HG02588 (cell line): ENCODE data around the gene IMPG1.
A peak's percentile ranks its signal among the peaks of the same experiment; 100 is the strongest.

Experiments
- ATAC-seq: cut with Tn5 transposase; IDR thresholded peaks from one replicate; pipeline ENCODE4 v1.9.1; 2021; ENCODE audit warnings: mild to moderate bottlenecking, moderate library complexity; ENCODE audit not compliant: unreplicated experiment

Gene IMPG1

GRCh38 chr6:76072562-76072961 is at the start of gene IMPG1:
TSS of gene IMPG1 (minus strand) at chr6:76072662. CDS start at chr6:76072488, 174 bp downstream.
- ATAC-seq: no peak

- no peak for ATAC-seq
These were observed 47.8 kb upstream of the IMPG1 start for GRCh38 chr6:76120302-76120701.

- no peak for ATAC-seq
These were observed 819 bp upstream of the IMPG1 start for GRCh38 chr6:76073281-76073680.

- no peak for ATAC-seq
These were observed 15.0 kb downstream of the IMPG1 start for GRCh38 chr6:76057469-76057868.

GRCh38 chr6:76052314-76052713 is 20.1 kb downstream of the IMPG1 start:
- no peak for ATAC-seq

GRCh38 chr6:76043690-76044089 is 28.8 kb downstream of the IMPG1 start:
- ATAC-seq: no peak

GRCh38 chr6:76035713-76036112 is 36.7 kb downstream of the IMPG1 start:
- no peak for ATAC-seq

GRCh38 chr6:76026101-76026500 is 46.4 kb downstream of the IMPG1 start:
- ATAC-seq: no peak

- no peak for ATAC-seq
These were observed 57.6 kb downstream of the IMPG1 start for GRCh38 chr6:76014626-76015530.

GRCh38 chr6:76004202-76004601 is 68.3 kb downstream of the IMPG1 start:
- ATAC-seq: peak; percentile 85

GRCh38 chr6:76003686-76004085 is 68.8 kb downstream of the IMPG1 start:
- no peak for ATAC-seq

GRCh38 chr6:76003113-76003512 is 69.3 kb downstream of the IMPG1 start:
- no peak for ATAC-seq

- no peak for ATAC-seq
These were observed 71.8 kb downstream of the IMPG1 start for GRCh38 chr6:76000629-76001028.

- no peak for ATAC-seq
These were observed 74.8 kb downstream of the IMPG1 start for GRCh38 chr6:75997696-75998095.

- ATAC-seq: no peak
These were observed 79.0 kb downstream of the IMPG1 start for GRCh38 chr6:75993236-75994162.

- ATAC-seq: no peak
These were observed 80.5 kb downstream of the IMPG1 start for GRCh38 chr6:75991941-75992340.

- no peak for ATAC-seq
These were observed 85.5 kb downstream of the IMPG1 start for GRCh38 chr6:75986935-75987334.

GRCh38 chr6:75975904-75976303 is 96.6 kb downstream of the IMPG1 start:
- ATAC-seq: no peak

GRCh38 chr6:75970093-75970492 is 102.4 kb downstream of the IMPG1 start:
- ATAC-seq: no peak

- no peak for ATAC-seq
These were observed 104.3 kb downstream of the IMPG1 start for GRCh38 chr6:75968143-75968542.

GRCh38 chr6:75963569-75963968 is 108.9 kb downstream of the IMPG1 start:
- ATAC-seq: no peak

GRCh38 chr6:75952128-75952527 is 120.3 kb downstream of the IMPG1 start:
- no peak for ATAC-seq
